GM21576 (cell line): ENCODE results near the gene MRPS2.

ENCODE experiments used
- ATAC-seq: cut with Tn5 transposase; IDR thresholded peaks from one replicate; pipeline ENCODE4 v1.9.1; 2021; ENCODE audit warnings: mild to moderate bottlenecking, moderate library complexity; ENCODE audit not compliant: unreplicated experiment

The MRPS2 gene

DNA sequence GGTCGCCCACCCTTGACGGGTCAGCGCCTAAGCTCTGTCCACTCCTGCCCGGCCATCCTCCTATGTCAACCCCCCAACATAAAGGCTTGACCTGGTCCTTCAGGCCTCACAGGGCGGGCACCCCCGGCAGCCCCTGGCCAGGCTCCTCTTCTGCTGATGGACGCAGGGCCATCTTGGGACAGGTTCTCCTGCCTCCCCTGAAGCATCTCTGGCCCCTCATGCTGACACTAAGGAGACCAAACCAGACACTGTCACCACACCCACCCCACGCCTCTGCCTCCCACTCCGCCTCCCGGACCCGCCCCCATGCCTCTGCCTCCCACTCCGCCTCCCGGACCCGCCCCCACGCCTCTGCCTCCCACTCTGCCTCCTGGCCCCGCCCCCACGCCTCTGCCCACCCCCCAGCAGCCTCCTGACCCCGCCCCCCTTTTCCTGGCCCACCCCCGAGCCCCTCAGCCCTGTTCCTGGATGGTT lies 52.3 kb downstream of the MRPS2 start:
- no peak for ATAC-seq
